GM19240 (cell line): ENCODE measurements around the gene TMPRSS11E.
"Not testable (repeated sequence)": the region's sequence is repeated elsewhere in the genome, so short reads cannot be mapped to it uniquely, and the experiment has no call there.

Experiments used
- DNase-seq: peaks from one replicate; pipeline ENCODE4 v3.0.0; 2011; ENCODE audit warnings: low spot score; ENCODE audit not compliant: insufficient read length

TMPRSS11E gene, protein sequence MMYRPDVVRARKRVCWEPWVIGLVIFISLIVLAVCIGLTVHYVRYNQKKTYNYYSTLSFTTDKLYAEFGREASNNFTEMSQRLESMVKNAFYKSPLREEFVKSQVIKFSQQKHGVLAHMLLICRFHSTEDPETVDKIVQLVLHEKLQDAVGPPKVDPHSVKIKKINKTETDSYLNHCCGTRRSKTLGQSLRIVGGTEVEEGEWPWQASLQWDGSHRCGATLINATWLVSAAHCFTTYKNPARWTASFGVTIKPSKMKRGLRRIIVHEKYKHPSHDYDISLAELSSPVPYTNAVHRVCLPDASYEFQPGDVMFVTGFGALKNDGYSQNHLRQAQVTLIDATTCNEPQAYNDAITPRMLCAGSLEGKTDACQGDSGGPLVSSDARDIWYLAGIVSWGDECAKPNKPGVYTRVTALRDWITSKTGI

DNA sequence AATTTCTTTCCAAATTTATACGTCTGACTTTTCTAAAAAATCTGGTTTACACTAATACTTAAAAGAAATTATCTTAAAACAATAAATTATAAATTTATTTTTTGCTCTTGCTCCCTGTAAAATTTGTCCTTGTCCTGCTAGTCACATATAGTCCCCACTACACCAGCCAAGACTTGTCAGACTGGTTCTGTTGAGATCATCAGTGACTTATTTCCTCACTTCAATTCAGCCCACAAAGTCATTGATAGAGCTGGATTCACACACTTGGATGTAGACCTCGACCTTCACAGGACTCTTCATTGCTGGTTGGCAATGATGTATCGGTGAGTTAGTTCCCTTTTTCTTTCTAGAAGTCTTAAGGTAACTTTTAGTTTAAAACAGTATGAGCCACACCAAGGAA is at the start of gene TMPRSS11E:
TSS of gene TMPRSS11E (plus strand) at position 263 of the 400 bp plus-strand sequence. CDS start at position 313, 50 bp downstream.
- no peak for DNase-seq

DNA sequence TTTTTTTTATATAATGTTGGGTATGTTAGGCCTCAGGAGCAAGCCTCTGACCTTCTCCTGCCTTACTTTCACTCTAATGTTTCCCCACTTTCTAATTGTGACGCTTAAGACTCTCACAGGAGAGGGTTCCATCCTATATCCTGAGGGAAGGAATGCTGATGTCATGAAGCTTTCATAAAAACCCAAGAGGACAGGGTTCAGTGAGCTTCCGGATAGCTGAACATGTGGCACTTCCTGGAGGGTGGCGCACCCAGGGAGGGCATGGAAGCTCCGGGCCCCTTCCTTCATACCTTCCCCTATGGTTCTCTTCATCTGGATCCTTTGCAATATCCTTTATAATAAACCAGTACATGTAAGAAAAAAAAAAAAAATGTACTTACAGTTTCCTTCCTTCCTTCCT is 48.0 kb upstream of the TMPRSS11E start:
- DNase-seq, result no peak

DNA sequence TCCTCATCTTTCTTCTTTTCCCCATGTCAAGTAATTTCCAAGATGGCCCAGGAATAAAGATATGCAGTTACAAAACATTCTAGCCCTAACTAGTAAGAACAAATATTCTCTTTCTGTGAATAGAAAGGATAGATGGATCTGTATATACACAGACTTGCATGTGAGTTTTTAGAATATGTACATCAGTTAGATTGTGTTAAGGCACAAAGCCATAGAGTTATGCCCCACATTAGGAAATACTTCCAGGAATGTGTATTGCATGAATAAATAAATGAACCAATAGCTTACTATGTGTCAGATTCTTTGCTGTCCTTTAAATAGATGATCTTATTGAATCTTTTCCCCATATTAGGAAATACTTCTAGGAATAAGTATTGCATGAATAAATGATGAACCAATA is 46.0 kb upstream of the TMPRSS11E start:
- DNase-seq, result no peak

DNA sequence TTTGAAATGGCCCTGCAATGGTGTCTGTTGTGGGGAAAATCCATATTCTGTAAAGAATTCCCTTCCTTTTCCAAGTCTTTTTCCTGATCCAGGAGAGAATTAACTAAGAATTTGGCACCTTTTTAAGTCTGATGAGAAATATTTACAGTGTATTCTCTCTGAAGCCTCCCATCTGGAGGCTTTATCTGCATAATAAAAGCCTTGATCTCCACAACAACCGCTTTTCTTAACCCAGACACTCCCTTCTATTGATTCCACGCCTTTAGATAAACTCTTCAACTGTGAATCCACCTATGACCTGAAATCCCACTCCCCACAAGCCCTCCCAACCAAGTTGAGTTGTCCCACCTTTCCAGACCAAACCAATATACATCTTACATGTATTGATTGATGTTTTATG is 43.1 kb upstream of the TMPRSS11E start:
- DNase-seq, result no peak

DNA sequence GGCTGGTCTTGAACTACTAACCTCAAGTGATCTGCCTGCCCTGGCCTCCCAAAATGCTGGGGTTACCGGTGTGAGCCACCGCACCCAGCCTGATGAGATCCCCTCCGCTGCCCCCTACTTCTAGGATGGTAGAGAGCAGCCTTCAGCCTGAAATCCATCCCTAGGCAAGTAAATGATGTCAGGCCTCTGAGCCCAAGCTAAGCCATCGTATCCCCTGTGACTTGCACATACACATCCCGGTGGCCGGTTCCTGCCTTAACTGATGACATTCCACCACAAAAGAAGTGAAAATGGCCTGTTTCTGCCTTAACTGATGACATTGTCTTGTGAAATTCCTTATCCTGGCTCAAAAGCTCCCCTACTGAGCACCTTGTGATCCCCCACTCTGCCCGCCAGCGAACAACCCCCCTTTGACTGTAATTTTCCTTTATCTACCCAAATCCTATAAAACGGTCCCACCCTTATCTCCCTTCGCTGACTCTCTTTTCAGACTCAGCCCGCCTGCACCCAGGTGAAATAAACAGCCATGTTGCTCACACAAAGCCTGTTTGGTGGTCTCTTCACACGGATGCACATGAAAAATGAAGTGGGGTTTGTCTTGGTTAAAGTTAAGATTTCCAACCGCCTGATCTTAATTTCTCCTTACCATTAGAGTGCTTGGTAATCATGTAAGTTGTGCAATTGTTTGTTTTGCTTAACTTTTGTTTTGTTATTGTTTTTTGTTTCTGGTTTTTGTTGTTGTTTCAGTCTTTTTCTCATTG is 41.4 kb upstream of the TMPRSS11E start:
- not testable (repeated sequence) for DNase-seq

DNA sequence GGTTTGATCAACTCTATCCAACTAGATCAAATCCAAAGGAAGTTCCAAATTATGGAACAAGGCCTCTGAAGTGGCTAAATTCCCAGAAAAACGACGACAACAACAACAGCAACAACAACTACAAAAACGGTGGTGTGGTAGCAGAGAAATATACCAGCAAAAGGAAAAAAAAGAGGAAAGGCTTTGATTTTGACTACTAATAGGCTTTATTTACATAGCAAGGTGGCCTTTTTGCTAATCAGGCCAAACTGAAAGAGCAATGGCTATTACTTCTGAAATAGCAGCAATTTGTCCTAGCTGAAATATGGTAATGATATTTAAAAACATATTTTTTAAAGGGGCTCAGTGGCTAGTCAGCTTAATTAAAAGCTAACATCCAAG is 40.8 kb upstream of the TMPRSS11E start:
- DNase-seq, result no peak

DNA sequence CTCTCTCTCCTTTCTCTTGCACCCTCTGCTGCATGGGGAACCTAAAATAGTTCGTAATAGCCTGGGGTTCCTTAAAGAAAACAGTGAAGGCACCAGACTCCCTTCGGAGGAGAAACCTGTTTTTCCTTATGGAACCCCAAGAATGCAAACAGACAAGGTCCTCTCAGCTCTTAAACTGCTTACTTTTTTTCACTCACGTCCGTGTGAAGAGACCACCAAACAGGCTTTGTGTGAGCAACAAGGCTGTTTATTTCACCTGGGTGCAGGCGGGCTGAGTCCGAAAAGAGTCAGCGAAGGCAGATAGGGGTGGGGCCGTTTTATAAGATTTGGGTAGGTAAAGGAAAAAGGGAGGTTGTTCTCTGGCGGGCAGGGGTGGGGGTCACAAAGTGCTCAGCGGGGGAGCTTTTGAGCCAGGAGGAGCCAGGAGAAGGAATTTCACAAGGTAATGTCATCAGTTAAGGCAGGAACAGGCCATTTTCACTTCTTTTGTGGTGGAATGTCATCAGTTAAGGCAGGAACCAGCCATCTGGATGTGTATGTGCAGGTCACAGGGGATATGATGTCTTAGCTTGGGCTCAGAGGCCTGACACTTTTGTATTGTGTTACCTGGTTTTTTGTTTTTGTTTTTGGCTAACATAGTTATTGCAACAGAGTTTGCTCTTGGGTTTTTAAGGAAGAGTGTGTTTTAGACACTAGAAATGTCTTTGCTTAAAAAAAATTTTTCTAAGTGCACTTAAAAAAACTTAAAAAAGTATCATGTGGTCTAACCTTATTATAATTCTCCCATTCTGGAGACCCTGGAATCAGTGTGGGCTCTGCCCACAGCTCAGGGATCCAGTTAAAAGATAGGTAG is 40.0 kb upstream of the TMPRSS11E start:
- DNase-seq, result not testable (repeated sequence)

DNA sequence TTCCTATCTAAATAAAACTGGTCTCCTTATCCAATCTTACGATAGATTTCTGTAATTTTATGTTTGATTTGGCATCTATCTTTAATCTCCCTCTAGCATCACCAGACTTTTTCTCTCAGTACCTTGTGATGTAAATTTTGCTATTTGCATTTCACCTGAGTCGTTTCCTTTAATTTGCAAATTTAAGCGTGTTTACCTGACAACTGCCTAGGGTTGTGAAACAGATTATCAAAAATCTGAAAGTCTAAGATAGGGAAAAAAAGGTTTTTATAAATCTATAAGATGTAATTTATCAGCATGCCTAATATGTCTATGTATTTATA is 39.4 kb upstream of the TMPRSS11E start:
- DNase-seq, result no peak

DNA sequence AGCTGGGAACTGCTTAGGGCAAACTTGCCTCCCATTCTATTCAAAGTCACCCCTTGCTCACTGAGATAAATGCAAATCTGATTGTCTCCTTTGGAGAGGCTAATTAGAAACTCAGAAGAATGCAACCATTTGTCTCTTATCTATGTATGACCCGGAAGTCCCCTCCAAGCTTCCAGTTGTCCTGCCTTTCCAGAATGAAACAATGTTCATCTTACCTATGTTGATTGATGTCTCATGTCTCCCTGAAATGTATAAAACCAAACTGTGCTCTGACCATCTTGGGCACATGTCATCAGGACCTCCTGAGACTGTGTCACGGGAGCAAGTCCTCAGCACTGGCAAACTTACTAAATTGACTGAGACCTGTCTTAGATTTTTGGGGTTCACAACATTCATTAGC is 37.1 kb upstream of the TMPRSS11E start:
- no peak for DNase-seq

DNA sequence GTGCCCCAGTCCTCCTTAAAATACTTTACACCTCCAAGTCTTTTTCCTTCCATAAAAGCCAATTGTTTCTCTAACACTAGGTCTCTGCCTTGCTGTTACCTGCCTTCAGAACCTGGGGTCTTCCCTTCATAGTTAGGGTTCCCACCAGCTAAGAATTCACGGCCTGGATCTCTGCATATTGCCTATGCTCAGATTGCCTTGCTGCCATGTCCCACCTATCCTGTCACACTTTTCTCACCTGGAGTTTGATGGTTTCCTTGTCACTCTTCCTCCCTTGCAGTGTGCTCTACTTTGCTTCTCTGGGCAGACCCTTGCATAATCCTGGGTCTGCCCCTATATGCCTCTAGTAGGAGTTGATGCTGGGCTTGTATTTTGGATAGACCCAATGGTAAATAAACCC is 36.6 kb upstream of the TMPRSS11E start:
- no peak for DNase-seq

DNA sequence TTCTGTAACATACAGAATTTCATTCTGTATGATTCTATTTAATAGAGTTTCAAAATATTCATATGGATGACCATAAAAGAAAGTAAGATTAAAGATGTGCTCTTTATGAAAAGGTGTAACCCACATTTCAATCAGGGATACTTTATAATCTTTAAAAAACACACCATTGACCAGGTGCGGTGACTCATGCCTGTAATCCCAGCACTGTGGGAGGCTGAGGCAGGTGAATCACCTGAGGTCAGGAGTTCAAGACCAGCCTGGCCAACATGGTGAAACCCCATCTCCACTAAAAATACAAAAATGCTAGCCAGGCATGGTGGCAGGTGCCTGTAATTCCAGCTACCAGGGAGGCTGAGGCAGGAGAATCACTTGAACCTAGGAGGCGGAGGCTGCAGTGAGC is 35.2 kb upstream of the TMPRSS11E start:
- not testable (repeated sequence) for DNase-seq

DNA sequence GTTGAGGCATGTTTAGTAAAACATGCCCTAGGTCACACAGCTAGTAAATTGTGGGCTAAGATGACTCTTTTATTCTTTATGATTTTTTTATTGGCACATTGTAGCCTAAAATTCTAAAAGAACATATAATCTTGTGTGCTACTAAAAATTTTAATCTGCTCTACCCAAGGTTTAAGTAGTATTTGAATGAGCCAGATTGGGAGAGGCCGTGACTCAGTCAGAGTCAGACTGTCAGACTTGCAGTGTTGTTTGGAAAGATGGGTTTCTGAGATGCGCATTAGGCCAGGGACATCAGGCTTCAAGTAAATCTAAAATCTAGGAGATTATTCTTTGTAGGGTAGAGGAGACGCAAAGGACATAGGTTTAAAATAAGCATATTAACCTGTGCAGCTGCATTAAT is 30.7 kb upstream of the TMPRSS11E start:
- DNase-seq, result no peak

DNA sequence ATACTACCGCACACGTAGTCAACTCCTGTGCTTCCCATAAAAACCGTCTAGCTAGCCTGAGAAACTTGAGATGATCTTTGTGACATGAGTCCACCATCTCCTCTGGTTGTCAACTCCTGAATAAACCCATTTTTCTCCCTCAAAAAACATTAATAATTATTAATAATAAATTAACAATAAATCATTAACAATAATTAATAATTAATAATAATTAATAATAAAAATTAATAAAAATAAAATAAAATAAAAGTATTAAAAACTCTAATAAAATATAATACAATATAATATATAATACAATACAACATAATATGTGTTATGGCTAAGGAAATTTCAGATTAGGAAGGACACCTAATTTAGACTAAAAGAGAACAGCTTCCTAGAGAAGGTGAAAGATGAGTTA is 20.7 kb upstream of the TMPRSS11E start:
- no peak for DNase-seq

DNA sequence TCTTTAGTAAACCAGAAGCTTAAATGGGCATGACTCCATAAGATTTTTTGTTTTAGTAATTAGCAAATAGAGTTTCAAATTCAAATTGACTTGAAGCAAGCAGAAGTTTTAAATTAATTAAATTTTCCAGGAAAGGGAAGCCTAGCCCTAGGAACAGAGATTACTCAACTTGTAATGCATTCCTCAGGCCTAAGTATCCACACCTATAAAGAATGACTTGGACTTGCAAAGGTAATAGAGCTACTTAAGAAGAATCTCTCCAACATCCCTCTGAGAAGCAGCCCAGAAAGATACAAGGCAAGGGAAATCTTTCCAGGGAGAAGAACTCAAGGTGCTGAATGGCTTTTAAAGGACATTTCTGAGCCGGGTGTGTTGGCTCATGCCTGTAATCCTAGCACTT is 16.9 kb upstream of the TMPRSS11E start:
- no peak for DNase-seq

DNA sequence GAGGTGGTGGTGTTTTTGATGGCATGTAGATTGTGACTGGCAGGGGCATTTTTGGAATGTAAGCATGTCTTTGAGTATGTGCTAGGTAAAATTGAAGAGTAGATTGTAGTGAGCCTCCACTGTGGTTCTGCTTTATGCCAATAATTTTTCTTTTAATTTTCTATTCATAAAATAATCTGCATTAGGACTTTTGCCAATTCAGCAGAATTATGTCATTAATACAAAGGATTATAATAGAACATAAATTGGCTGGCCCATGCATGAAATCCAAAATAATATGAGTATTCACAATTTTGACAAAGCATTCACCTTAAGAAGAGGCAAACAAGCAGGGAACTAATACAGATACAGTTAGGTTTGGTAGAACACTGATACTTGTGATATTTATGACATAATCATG is 14.9 kb upstream of the TMPRSS11E start:
- DNase-seq, result no peak

DNA sequence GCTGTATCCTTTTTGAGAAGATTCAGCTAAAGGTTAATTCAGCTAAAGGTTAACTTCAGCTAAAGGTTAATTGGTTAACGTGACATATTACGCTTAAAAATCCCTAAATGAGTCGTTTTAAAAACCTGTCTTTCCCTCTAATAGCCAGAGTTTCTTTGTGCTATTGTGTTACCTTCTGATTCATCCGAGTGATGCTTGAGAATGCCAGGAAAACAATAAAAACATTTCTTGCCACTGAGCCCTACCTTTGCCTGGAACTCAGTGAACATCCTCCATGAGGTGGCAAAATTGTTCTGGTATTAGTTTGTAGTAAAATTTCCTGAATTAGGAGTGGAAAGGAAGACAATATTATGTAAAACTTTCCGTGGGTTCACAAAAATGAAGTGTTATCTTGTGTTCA is 13.7 kb upstream of the TMPRSS11E start:
- DNase-seq, result no peak

DNA sequence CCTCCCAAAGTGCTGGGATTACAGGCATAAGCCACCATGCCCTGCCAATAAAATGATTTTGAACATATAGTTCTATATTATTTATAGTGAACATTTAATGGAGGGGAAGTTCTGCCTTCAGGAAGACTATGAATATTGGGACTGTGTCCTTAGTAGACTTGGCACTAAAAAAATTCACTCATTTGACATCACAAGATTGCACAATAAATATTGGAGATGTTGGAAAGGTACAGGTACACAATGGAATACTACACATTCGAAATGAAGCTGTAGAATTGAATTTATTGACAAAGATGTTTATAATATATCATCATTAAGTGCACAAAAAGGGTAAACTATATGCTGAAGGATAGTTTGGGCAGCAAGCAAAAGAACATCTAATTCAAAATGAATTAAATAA is 13.0 kb upstream of the TMPRSS11E start:
- DNase-seq, result no peak

DNA sequence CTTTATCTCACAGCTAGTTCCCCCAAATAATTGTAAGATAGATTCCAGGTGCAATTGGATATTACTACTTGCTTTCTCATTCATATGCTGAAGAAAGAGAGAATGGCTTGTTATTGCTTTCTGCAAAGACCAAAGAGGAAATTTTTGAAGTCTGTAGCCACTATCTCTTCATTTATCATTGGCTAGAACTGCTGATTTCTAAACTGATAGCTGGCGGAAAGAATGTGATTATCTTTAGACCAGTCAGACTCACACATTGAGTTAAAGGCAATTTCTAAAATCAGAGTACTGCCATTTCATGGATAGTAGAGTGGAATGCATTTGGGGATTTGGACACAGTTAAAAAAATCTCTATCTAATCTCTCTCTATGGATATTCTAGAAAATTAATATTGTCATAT is 12.4 kb upstream of the TMPRSS11E start:
- no peak for DNase-seq

DNA sequence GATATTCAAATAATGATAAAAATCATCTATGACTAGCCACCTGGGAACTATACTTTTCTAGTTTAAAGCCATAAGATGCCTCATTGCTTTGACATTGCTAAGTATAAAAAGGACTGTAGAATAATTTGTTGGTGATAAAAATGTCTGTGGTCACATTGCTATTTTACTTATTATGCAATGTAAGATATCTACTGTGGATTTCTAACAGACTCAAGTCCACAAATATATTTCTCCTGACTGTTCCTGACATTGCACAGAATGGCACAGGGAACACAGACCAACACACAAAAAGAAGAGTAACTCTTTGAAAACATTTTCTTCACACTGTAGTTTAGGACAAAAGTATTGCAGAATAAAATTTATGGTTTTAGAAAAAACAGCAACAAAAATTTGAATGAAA is 2.2 kb upstream of the TMPRSS11E start:
- no peak for DNase-seq

DNA sequence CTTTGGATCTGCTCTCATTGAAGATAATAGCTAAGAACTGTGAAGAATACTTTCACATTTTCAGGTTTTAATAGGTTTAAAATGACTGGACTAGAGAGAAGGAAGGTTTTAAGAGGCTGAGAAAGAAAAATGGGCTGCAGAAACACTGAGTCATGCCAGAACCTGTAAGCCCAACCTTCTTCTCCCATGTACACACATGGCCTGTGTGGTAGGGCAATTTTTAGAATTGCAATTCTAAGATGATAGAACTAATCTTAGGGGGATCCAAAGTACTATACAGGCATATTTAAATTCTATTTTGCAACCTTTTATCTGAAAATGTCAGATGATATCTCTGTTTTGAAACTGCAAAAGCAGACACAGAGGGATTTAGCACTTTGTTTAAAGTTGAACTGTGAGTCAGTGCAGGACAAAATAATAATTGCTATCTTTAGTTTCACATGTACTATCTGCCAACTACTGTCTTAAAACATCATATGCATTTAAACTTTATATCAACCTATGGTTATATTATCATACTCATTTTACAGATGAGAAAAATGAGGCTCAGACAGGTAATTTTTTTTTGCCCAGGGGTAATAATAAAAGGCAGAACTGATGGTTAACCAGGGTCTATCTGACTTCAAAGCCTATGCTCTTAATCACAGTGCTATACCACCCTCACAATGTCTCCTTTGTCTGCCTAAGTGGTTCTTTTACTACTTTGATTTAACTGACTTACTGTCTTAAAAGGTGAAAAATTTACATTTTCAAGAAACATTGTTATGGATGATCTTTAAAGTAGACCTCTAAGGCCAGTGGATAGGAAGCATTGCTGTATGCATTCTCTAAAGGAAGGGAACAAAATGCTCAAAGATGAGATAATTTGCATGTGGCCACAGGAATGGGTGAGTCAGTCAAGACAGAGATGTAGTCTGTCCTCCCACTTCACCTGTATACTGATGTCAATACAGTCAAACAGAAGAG is 4.3 kb downstream of the TMPRSS11E start:
- DNase-seq, result no peak

DNA sequence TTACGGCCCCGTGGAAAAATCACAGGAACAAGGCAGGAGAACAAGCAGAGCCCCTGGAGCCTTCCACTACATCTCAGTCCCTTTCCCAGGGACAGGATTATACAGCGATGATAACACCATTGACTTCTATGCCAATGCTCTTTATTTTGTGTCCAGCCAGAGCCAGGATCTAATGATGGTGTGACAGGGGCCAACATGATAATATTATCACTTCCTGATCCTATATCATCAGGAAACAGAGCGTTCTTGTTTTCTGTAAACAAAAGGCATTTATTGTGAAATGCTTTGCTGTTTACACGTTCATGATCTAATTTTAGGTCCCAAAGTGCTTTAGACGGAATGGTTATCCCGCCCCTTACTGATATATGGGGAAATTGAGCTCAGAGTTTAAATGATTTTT is 12.8 kb downstream of the TMPRSS11E start:
- no peak for DNase-seq
